GM19372 (cell line): ENCODE data around the gene SLC26A11.

Experiments used
- ATAC-seq: cut with Tn5 transposase; IDR thresholded peaks from one replicate; pipeline ENCODE4 v1.9.1; 2021; ENCODE audit warnings: mild to moderate bottlenecking, low read depth, moderate library complexity; ENCODE audit not compliant: unreplicated experiment

SLC26A11 gene

GRCh38 chr17:80216473-80217456 is 3.5 kb upstream of the SLC26A11 start:
- no peak for ATAC-seq

GRCh38 chr17:80217703-80218362 is 2.4 kb upstream of the SLC26A11 start:
- ATAC-seq: no peak

DNA sequence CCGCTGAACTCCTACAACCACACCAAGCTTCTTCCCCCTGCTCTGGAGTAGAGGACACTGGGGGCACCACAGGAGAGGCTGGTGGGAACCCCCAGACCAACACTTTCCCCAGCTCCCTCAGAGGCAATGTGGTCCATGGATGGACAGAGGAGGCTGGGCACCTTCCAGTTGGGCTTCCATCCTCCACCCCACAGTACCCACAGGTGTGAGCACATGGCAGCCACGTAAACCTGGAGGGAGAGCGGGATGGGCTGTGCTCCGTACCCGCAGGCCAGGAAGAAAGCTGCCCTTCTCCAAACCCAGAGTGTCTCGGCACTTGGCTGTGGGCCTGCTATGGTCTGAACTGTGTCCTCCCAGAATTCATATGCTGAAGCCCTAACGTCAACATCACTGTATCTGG is 1.8 kb upstream of the SLC26A11 start:
- no peak for ATAC-seq

GRCh38 chr17:80219013-80219762 is 1.0 kb upstream of the SLC26A11 start:
- ATAC-seq: peak; percentile 55

DNA sequence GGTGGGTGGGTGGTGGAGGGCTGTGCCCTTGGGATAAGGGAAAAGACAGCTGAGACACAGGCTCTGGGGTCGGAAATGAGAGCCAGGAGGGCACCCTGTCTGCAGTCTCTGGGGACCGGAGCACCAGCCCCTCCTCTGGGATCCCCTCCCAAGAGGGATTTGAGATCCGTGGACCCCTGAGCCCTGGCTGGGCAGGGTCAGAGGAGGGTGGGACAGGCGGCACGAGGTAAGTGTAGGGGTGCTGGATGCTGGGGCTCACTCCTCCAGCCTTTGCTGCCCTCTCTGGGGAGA is 519 bp upstream of the SLC26A11 start:
- ATAC-seq: peak; percentile 29

- ATAC-seq: no peak
Observed at GRCh38 chr17:80220736-80221215, 549 bp downstream of the SLC26A11 start.

DNA sequence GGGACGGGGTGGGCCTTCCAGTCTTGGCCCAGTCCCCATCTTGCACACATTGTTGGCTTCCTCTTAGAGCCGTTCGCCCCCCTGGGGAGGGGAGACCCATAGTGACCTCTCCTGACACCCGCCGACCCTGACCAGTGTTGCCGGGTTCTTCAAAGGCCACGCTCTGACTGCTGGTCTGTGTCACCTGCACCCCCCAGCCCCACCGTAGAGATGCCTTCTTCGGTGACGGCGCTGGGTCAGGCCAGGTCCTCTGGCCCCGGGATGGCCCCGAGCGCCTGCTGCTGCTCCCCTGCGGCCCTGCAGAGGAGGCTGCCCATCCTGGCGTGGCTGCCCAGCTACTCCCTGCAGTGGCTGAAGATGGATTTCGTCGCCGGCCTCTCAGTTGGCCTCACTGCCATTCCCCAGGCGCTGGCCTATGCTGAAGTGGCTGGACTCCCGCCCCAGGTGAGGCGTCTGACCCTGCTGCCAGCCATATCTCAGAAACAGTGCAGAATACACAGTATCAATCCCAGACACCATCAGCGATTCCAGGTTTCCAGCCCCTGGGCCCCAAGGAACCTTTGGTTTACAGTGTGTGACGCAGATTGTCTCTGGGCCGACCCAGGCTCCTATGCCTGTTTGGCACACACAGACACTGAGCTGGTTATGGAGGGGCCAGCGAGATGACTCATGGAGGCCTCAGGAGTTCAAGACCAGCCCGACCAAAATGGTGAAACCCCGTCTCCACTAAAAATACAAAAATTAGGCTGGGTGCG is 1.3 kb downstream of the SLC26A11 start:
- ATAC-seq: no peak

GRCh38 chr17:80222376-80223141 is 2.3 kb downstream of the SLC26A11 start:
- ATAC-seq: no peak

DNA sequence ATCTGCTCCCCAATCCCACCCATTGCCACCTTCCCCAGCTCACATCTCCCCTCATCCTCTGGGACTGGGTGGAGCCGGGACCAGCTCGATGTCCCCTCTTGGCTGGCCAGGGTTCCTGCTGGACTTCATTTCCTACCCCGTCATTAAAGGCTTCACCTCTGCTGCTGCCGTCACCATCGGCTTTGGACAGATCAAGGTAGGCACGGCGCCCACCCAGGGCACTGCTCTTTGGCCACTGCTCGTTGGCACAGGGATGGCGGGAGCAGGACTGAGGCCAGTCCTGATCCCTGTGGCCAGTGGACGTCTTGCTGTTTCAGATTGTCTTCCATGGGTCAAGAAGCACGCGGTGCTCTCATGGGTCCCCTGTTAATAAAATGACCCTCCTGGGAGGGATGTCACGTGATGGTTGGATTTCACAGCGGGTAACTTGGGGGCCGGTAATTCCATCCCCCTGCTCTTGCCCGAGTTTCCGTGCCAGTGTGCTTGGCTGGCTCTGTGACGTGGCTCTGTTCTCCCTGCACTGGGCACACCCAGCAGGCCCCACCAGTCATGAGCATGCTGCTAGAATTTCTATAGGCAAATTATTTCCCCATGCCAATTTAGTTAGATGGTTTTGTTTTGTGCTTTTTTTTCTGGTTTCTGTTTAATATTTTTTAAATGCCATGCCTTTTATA is 3.1 kb downstream of the SLC26A11 start:
- no peak for ATAC-seq

- ATAC-seq: no peak
Observed at GRCh38 chr17:80223838-80224497, 3.7 kb downstream of the SLC26A11 start.

- no peak for ATAC-seq
Observed at GRCh38 chr17:80224683-80225082, 4.5 kb downstream of the SLC26A11 start.

DNA sequence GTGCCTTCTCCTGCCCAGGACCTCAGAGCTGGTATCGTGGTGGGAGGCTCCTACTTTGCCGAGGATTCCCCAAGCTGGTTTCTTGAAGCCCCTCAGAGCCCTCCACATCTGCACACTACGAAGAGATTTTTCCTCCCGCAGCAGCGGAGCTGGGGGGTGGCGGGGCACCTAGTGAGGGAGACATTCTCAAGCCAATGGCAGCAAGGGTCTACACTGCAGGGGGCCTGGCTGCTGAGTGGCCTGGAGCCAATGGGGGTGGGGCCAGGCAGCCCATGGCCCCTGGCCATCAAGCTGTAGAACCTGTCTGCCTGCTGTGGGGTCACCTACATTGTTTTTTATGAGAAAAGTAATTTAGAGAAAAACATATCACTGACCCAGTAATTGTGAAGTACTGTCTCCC is 5.0 kb downstream of the SLC26A11 start:
- no peak for ATAC-seq

- no peak for ATAC-seq
Observed at GRCh38 chr17:80227156-80227555, 6.9 kb downstream of the SLC26A11 start.

GRCh38 chr17:80227666-80228065 is 7.4 kb downstream of the SLC26A11 start:
- ATAC-seq: no peak

DNA sequence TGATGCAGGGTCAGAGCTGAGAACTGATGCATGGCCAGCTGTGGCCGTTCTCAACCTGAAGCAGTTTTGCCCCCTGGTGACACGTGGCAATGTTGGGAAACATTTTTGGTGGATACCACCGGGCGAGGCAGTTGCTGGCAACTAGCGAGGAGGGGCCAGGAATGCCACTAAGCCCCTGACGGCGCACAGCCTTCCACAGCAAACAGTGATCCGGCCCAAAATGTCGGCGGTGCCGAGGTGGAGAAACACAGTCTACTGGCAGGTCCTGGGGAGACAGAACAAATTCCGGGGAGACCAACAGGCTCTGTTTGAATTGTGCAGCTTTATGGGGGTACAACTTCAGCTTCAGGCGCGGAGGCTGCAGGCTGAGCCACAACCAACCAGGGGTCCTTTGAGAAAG is 8.2 kb downstream of the SLC26A11 start:
- no peak for ATAC-seq

DNA sequence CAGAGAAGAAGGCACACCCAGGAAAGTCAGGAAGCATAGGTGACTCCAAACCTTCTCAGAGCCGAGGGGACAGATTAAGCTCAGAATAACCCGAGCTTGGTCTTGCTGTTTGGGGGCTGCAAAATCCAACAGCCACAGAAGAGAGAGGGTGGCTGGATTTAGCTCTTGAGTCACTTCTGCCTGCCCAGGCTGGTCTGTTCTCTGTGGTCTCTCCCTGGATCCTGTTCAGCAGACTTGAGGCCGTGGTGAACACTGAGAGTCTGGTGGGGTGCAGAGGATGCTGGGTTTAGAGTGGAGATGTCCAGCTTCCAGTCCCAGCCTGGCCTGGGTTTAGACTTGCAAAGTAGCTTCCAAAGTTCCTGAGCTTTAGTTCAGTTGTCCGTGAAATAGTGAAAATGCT is 8.8 kb downstream of the SLC26A11 start:
- no peak for ATAC-seq

DNA sequence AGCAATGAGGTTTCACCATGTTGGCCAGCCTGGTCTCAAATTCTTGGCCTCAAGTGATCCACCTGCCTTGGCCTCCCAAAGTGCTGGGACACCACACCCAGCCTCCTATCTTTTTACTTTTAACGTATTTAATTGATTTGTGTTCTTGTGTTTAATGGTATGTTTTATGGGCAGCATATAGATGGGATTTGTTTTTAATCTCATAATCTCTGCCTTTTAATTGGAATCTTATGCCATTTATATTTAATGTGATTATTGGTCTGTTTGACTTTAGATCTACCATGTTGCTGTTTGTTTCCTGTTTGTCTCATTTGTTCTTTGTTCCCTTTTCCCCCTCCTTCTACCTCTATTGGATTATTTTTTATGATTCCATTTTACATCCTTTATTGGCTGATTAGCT is 12.2 kb downstream of the SLC26A11 start:
- ATAC-seq: no peak

GRCh38 chr17:80233202-80233601 is 13.0 kb downstream of the SLC26A11 start:
- ATAC-seq: no peak

- ATAC-seq: no peak
Observed at GRCh38 chr17:80236911-80237310, 16.7 kb downstream of the SLC26A11 start.
